GM23248 (cell line): ENCODE measurements around the gene RIPPLY1.

Experiments used
- EZH2 ChIP-seq: fragments of 200-600 bp; sonication (generic); IDR thresholded peaks from 2 replicates; pipeline ENCODE4 v1.6.1; 2018; ENCODE audit warnings: antibody characterized with exemption, mild to moderate bottlenecking; ENCODE audit not compliant: insufficient read depth, poor library complexity, severe bottlenecking
- EZH2phosphoT487 ChIP-seq: fragments of 200-600 bp; sonication (generic); IDR thresholded peaks from 2 replicates; pipeline ENCODE4 v1.6.1; 2018; ENCODE audit warnings: antibody characterized with exemption, moderate library complexity, mild to moderate bottlenecking, low read depth; ENCODE audit not compliant: insufficient read depth

GRCh38 chrX:106912864-106913263 lies 9.7 kb upstream of the RIPPLY1 start:
- TF ChIP-seq EZH2 = no peak
- no peak for TF ChIP-seq EZH2phosphoT487
